Activated CD4-positive, alpha-beta memory T cell treated with anti-CD3 and anti-CD28 coated beads, Interleukin-2, amount 10 ng/mL, durations not matched to agents 7 days and 5 days (primary cell): ENCODE measurements around the gene RFC4. TPM values are rescaled to one million over a fixed set of nuclear protein-coding genes. Genes with fewer than 3 reads are reported as not detected.
"Not testable (repeated sequence)": the region's sequence is repeated elsewhere in the genome, so short reads cannot be mapped to it uniquely, and the experiment has no call there.

Experiments used
- CTCF ChIA-PET: fragments of 350-600 bp; sonication (Branson Sonifier 250); formaldehyde crosslinking; loops from one replicate; lab custom pipeline; 2021; ENCODE audit warnings: antibody characterized with exemption, inconsistent platforms; lab: Charles Lee
- POLR2A ChIA-PET: fragments of 350-600 bp; sonication (Branson Sonifier 250); formaldehyde crosslinking; loops from one replicate; lab custom pipeline; 2021; ENCODE audit warnings: antibody characterized with exemption; lab: Charles Lee
- DNase-seq: peaks from one replicate; pipeline ENCODE4 v3.0.0-alpha.2; 2020
- H3K27ac Mint-ChIP-seq: one replicate; pipeline ENCODE4 v1.8.0; 2021; ENCODE audit warnings: mild to moderate bottlenecking, mixed read lengths
- H3K27me3 Mint-ChIP-seq: one replicate; pipeline ENCODE4 v1.8.0; 2021; ENCODE audit warnings: mixed read lengths
- H3K36me3 Mint-ChIP-seq: one replicate; pipeline ENCODE4 v1.8.0; 2021; ENCODE audit warnings: low read depth, mixed read lengths
- H3K4me1 Mint-ChIP-seq: one replicate; pipeline ENCODE4 v1.8.0; 2021; ENCODE audit warnings: mixed read lengths
- H3K4me3 Mint-ChIP-seq: one replicate; pipeline ENCODE4 v1.8.0; 2021; ENCODE audit warnings: mild to moderate bottlenecking, mixed read lengths
- H3K9me3 Mint-ChIP-seq: one replicate; pipeline ENCODE4 v1.8.0; 2021; ENCODE audit warnings: mixed read lengths
- total RNA-seq, 2 experiments: library from RNA; stranded (reverse); gene quantifications; one replicate each; pipeline ENCODE4 v1.2.3, GENCODE V29; 2021

RFC4 gene
- total RNA-seq, 2 experiments from 2014 or later, result 85.5 to 89.3 TPM

- CTCF ChIA-PET, result interaction anchor here (1.0 to 5.3 kb wide), 15 partner anchors 12 to 343 kb away, joined by 3 to 117 read pairs (median 6); partner anchors contain the start of genes DNAJB11 and RPL39L
- POLR2A ChIA-PET, result interaction anchor here (1.5 to 4.7 kb wide), 3 partner anchors 16 to 205 kb away, joined by 6 to 34 read pairs (median 7); partner anchors contain the start of genes EIF4A2 and RFC4
- DNase-seq, H3K27me3 Mint-ChIP-seq, H3K27ac Mint-ChIP-seq, H3K9me3 Mint-ChIP-seq, H3K4me3 Mint-ChIP-seq, H3K36me3 Mint-ChIP-seq: not testable (repeated sequence)
- H3K4me1 Mint-ChIP-seq, result peaks cover 23% of the 10 kb centered on the region
These were observed 16.1 kb upstream of the RFC4 start for GRCh38 chr3:186822388-186822759.

GRCh38 chr3:186821429-186822387, 15.4 kb upstream of the RFC4 start:
- H3K36me3 Mint-ChIP-seq, result no peaks in the 10 kb centered on the region
- H3K9me3 Mint-ChIP-seq, result no peaks in the 10 kb centered on the region
- no peaks in the 10 kb centered on the region for H3K27me3 Mint-ChIP-seq
- H3K4me3 Mint-ChIP-seq, result no peak overlapping the region
- POLR2A ChIA-PET, result interaction anchor here (0.8 to 4.7 kb wide), 5 partner anchors 15 to 251 kb away, joined by 3 to 34 read pairs (median 6); partner anchors contain the start of genes DNAJB11, EIF4A2 and RFC4
- DNase-seq, result no peak
- H3K27ac Mint-ChIP-seq, result no peak overlapping the region
- peaks cover 22% of the 10 kb centered on the region for H3K4me1 Mint-ChIP-seq
- CTCF ChIA-PET, result interaction anchor here (0.6 to 5.3 kb wide), 29 partner anchors 11 to 345 kb away, joined by 3 to 117 read pairs (median 4); partner anchors contain the start of genes DNAJB11, EIF4A2 and RPL39L

GRCh38 chr3:186818956-186819355, 12.7 kb upstream of the RFC4 start:
- no peak overlapping the region for H3K4me3 Mint-ChIP-seq
- POLR2A ChIA-PET, result interaction anchor here (1.0 to 4.7 kb wide), 2 partner anchors 12 to 36 kb away, joined by 4 to 34 read pairs; partner anchors contain the start of gene EIF4A2

GRCh38 chr3:186818516-186818915, 12.2 kb upstream of the RFC4 start:
- H3K27ac Mint-ChIP-seq, result no peak overlapping the region
- DNase-seq, result peak; percentile 3
- H3K27me3 Mint-ChIP-seq, result no peaks in the 10 kb centered on the region
- no peaks in the 10 kb centered on the region for H3K9me3 Mint-ChIP-seq
- no peaks in the 10 kb centered on the region for H3K36me3 Mint-ChIP-seq
- H3K4me1 Mint-ChIP-seq, result peaks cover 7% of the 10 kb centered on the region
- ChIA-PET CTCF (interaction anchor here (1.2 to 5.3 kb wide), 3 partner anchors 9 to 203 kb away, joined by 4 to 117 read pairs (median 6); no protein-coding TSS in a partner anchor), POLR2A (interaction anchor here (0.9 to 4.7 kb wide), 3 partner anchors 8 to 35 kb away, joined by 4 to 34 read pairs (median 4); partner anchors contain the start of gene EIF4A2)
- no peak overlapping the region for H3K4me3 Mint-ChIP-seq

More at GRCh38 chr3:186818956-186819355, 12.7 kb upstream of the RFC4 start:
- CTCF ChIA-PET, result interaction anchor here (1.2 to 5.3 kb wide), 3 partner anchors 8 to 203 kb away, joined by 4 to 117 read pairs (median 6); no protein-coding TSS in a partner anchor
- peaks cover 9% of the 10 kb centered on the region for H3K4me1 Mint-ChIP-seq
- no peaks in the 10 kb centered on the region for H3K36me3 Mint-ChIP-seq
- H3K27ac Mint-ChIP-seq, result no peak overlapping the region
- H3K27me3 Mint-ChIP-seq, result no peaks in the 10 kb centered on the region
- H3K9me3 Mint-ChIP-seq, result no peaks in the 10 kb centered on the region
- peak; percentile 1 for DNase-seq

GRCh38 chr3:186815435-186815834, 9.2 kb upstream of the RFC4 start:
- DNase-seq, result peak; percentile 9
- Mint-ChIP-seq H3K36me3 (no peaks in the 10 kb centered on the region), H3K4me3 (no peak overlapping the region), H3K27me3 (no peaks in the 10 kb centered on the region), H3K27ac (no peak overlapping the region), H3K9me3 (no peaks in the 10 kb centered on the region), H3K4me1 (peaks cover 9% of the 10 kb centered on the region)
- CTCF ChIA-PET, result no interaction called here
- POLR2A ChIA-PET, result interaction anchor here (1.0 kb wide), 1 partner anchor 11 kb away, joined by 3 read pairs; no protein-coding TSS in a partner anchor

GRCh38 chr3:186814100-186814499, 7.8 kb upstream of the RFC4 start:
- H3K4me3 Mint-ChIP-seq, result no peak overlapping the region
- no peaks in the 10 kb centered on the region for H3K27me3 Mint-ChIP-seq
- no peaks in the 10 kb centered on the region for H3K36me3 Mint-ChIP-seq
- peaks cover 11% of the 10 kb centered on the region for H3K4me1 Mint-ChIP-seq
- DNase-seq, result no peak
- ChIA-PET CTCF (interaction anchor here (1.3 kb wide), 1 partner anchor 11 kb away, joined by 3 read pairs; no protein-coding TSS in a partner anchor), POLR2A (interaction anchor here (1.3 kb wide), 1 partner anchor 31 kb away, joined by 4 read pairs; the partner anchor contains the start of gene EIF4A2)
- no peaks in the 10 kb centered on the region for H3K9me3 Mint-ChIP-seq
- H3K27ac Mint-ChIP-seq, result no peak overlapping the region

- H3K9me3 Mint-ChIP-seq, DNase-seq, CTCF ChIA-PET, H3K4me3 Mint-ChIP-seq, H3K27ac Mint-ChIP-seq, H3K27me3 Mint-ChIP-seq, H3K36me3 Mint-ChIP-seq: not testable (repeated sequence)
- POLR2A ChIA-PET, result interaction anchor here (0.8 kb wide), 1 partner anchor 15 kb away, joined by 3 read pairs; no protein-coding TSS in a partner anchor
- H3K4me1 Mint-ChIP-seq, result peaks cover 23% of the 10 kb centered on the region
These were observed 5.0 kb upstream of the RFC4 start for GRCh38 chr3:186811313-186811712.

GRCh38 chr3:186810336-186810996, 4.2 kb upstream of the RFC4 start:
- POLR2A ChIA-PET, result interaction anchor here (0.8 to 9.9 kb wide), 2 partner anchors 16 to 26 kb away, joined by 3 to 232 read pairs; partner anchors contain the start of gene EIF4A2

GRCh38 chr3:186807231-186807630, 949 bp upstream of the RFC4 start:
- H3K36me3 Mint-ChIP-seq, result peaks cover 15% of the 10 kb centered on the region
- H3K4me3 Mint-ChIP-seq, result peak overlapping the region; percentile 97
- CTCF ChIA-PET, result interaction anchor here (0.8 to 2.6 kb wide), 6 partner anchors 10 to 332 kb away, joined by 3 to 9 read pairs (median 6); partner anchors contain the start of gene RPL39L
- H3K4me1 Mint-ChIP-seq, result peaks cover 42% of the 10 kb centered on the region
- H3K9me3 Mint-ChIP-seq, result no peaks in the 10 kb centered on the region
- H3K27me3 Mint-ChIP-seq, result no peaks in the 10 kb centered on the region
- POLR2A ChIA-PET, result interaction anchor here (0.9 to 9.9 kb wide), 9 partner anchors 9 to 237 kb away, joined by 4 to 232 read pairs (median 13); partner anchors contain the start of genes DNAJB11 and EIF4A2
- DNase-seq, result peak; percentile 14
- H3K27ac Mint-ChIP-seq, result peak overlapping the region; percentile 94

More at GRCh38 chr3:186810336-186810996, 4.2 kb upstream of the RFC4 start:
- Mint-ChIP-seq H3K36me3 (no peaks in the 10 kb centered on the region), H3K9me3 (no peaks in the 10 kb centered on the region), H3K27me3 (no peaks in the 10 kb centered on the region), H3K4me1 (peaks cover 21% of the 10 kb centered on the region), H3K27ac (no peak overlapping the region), H3K4me3 (no peak overlapping the region)
- no peak for DNase-seq
- CTCF ChIA-PET, result interaction anchor here (1.2 kb wide), 1 partner anchor 11 kb away, joined by 3 read pairs; no protein-coding TSS in a partner anchor

- H3K36me3 Mint-ChIP-seq, result peaks cover 41% of the 10 kb centered on the region
- not testable (repeated sequence) for H3K9me3 Mint-ChIP-seq, H3K27ac Mint-ChIP-seq, H3K4me3 Mint-ChIP-seq, H3K27me3 Mint-ChIP-seq, DNase-seq
- peaks cover 66% of the 10 kb centered on the region for H3K4me1 Mint-ChIP-seq
- CTCF ChIA-PET, result interaction anchor here (2.7 kb wide), 1 partner anchor 18 kb away, joined by 11 read pairs; no protein-coding TSS in a partner anchor
- POLR2A ChIA-PET, result interaction anchor here (1.2 to 9.9 kb wide), 4 partner anchors 11 to 234 kb away, joined by 4 to 232 read pairs (median 49); partner anchors contain the start of genes DNAJB11 and EIF4A2
These were observed 2.8 kb downstream of the RFC4 start for GRCh38 chr3:186803447-186803846.

- H3K4me1 Mint-ChIP-seq, result peaks cover 71% of the 10 kb centered on the region
- POLR2A ChIA-PET, result interaction anchor here (0.7 to 9.9 kb wide), 3 partner anchors 10 to 19 kb away, joined by 4 to 232 read pairs (median 5); partner anchors contain the start of gene EIF4A2
- no peak for DNase-seq
- CTCF ChIA-PET, result no interaction called here
- H3K4me3 Mint-ChIP-seq, result no peak overlapping the region
- H3K27me3 Mint-ChIP-seq, result no peaks in the 10 kb centered on the region
- H3K9me3 Mint-ChIP-seq, result no peaks in the 10 kb centered on the region
- no peak overlapping the region for H3K27ac Mint-ChIP-seq
- peaks cover 47% of the 10 kb centered on the region for H3K36me3 Mint-ChIP-seq
These were observed 3.6 kb downstream of the RFC4 start for GRCh38 chr3:186802701-186803100.
